Keratinocyte (primary cell): ENCODE results near the gene BABAM2. TPM values are rescaled to one million over a fixed set of nuclear protein-coding genes. Genes with fewer than 3 reads are reported as not detected.

Source experiments
- DNase-seq: peaks from one replicate; pipeline ENCODE4 v3.0.0-alpha.2; 2011; ENCODE audit warnings: low read depth, missing footprints, low spot score
- FAIRE-seq: peaks from 2 replicates; lab custom pipeline; 2011; peaks lifted over from hg19 to GRCh38; lab: Jason Lieb, UNC
- H2AFZ ChIP-seq: 2 replicates; pipeline ENCODE4 v1.6.0; 2012; ENCODE audit warnings: low read length, control low read depth, inconsistent platforms; ENCODE audit not compliant: control insufficient read depth
- H3K27ac ChIP-seq: 2 replicates; pipeline ENCODE4 v1.5.1; 2011; ENCODE audit warnings: low read length; ENCODE audit not compliant: control insufficient read depth, insufficient read depth
- H3K27me3 ChIP-seq: 3 replicates; pipeline ENCODE4 v1.6.0; 2011; ENCODE audit warnings: low read length; ENCODE audit not compliant: control insufficient read depth, insufficient read depth; ENCODE audit errors: extremely low read depth
- H3K36me3 ChIP-seq, 2 experiments: 2 replicates in 1 of 2; 3 replicates in 1 of 2; pipeline ENCODE4 v1.5.1; 2011; ENCODE audit warnings: low read length in 2 of 2, mild to moderate bottlenecking in 1 of 2; ENCODE audit not compliant: control insufficient read depth in 2 of 2, insufficient read depth in 2 of 2; ENCODE audit errors: extremely low read depth in 1 of 2
- H3K4me1 ChIP-seq: 3 replicates; pipeline ENCODE4 v1.5.1; 2011; ENCODE audit warnings: low read length; ENCODE audit not compliant: control insufficient read depth, insufficient read depth; ENCODE audit errors: extremely low read depth
- H3K4me2 ChIP-seq: 3 replicates; pipeline ENCODE4 v1.6.0; 2011; ENCODE audit warnings: low read depth, low read length; ENCODE audit not compliant: control insufficient read depth, insufficient read depth; ENCODE audit errors: extremely low read depth
- H3K4me3 ChIP-seq, 3 experiments: fragments of 200-600 bp in 1 of 3; sonication (generic) in 1 of 3; 2 replicates in 2 of 3; 3 replicates in 1 of 3; pipeline ENCODE4 v1.5.1; 2011 to 2016; ENCODE audit warnings: low read length in 3 of 3, mild to moderate bottlenecking in 3 of 3, control low read depth in 2 of 3, inconsistent platforms in 1 of 3, low read depth in 1 of 3, mixed read lengths in 1 of 3, mixed run types in 1 of 3, moderate library complexity in 1 of 3; ENCODE audit not compliant: control insufficient read depth in 2 of 3, insufficient read depth in 2 of 3; ENCODE audit errors: extremely low read depth in 1 of 3
- H3K79me2 ChIP-seq: 2 replicates; pipeline ENCODE4 v1.6.0; 2012; ENCODE audit warnings: low read length; ENCODE audit not compliant: control insufficient read depth, insufficient read depth
- H3K9ac ChIP-seq: 3 replicates; pipeline ENCODE4 v1.6.0; 2011; ENCODE audit warnings: low read length; ENCODE audit not compliant: control insufficient read depth, insufficient read depth; ENCODE audit errors: extremely low read depth
- H3K9me1 ChIP-seq: 3 replicates; pipeline ENCODE4 v1.6.0; 2011; ENCODE audit warnings: low read length; ENCODE audit not compliant: control insufficient read depth, insufficient read depth; ENCODE audit errors: extremely low read depth
- H3K9me3 ChIP-seq: 2 replicates; pipeline ENCODE4 v1.5.1; 2012; ENCODE audit warnings: low read depth, low read length; ENCODE audit not compliant: control insufficient read depth
- H4K20me1 ChIP-seq: 3 replicates; pipeline ENCODE4 v1.6.0; 2011; ENCODE audit warnings: low read length; ENCODE audit not compliant: control insufficient read depth, insufficient read depth; ENCODE audit errors: extremely low read depth
- EZH2 ChIP-seq: IDR thresholded peaks from one replicate; pipeline ENCODE4 v1.6.1; 2012; ENCODE audit warnings: inconsistent platforms, mild to moderate bottlenecking, low read length, moderate library complexity
- dilution Hi-C: fragments of 300-500 bp; cut with MboI; formaldehyde crosslinking; loops from one replicate; pipeline ENCODE4 v1.7.0; 2020; ENCODE audit warnings: low sequenced_read_pairs; ENCODE audit not compliant: extremely low pct_ligation_motif_present
- polyA plus RNA-seq, 5 experiments: library from polyadenylated mRNA; depleted of rRNA in 3 of 5; stranded (reverse) in 3 of 5; stranded (forward) in 1 of 5; unstranded in 1 of 5; fragments of >200 nt; gene quantifications; 1 replicate in 1 of 5; 2 replicates in 3 of 5; 3 replicates in 1 of 5; pipeline versions ENCODE4 v1.2.1 to v1.2.3, GENCODE V29; 2011 to 2012; ENCODE audit warnings: missing spikeins in 2 of 5, low read depth in 1 of 5, low replicate concordance in 1 of 5
- TF ChIP-seq, protein P1 (sequence below), 3 experiments: IDR thresholded peaks in 1 of 3; conservative IDR thresholded peaks in 1 of 3; optimal IDR thresholded peaks in 1 of 3; 2 replicates in 2 of 3; 3 replicates in 1 of 3; pipeline versions ENCODE3 to v1.5.1; 2011; ENCODE audit warnings: low read length in 3 of 3, mild to moderate bottlenecking in 3 of 3, moderate library complexity in 2 of 3, control low read depth in 1 of 3, inconsistent platforms in 1 of 3; ENCODE audit not compliant: insufficient read depth in 2 of 3; ENCODE audit errors: extremely low read depth in 1 of 3

BABAM2 gene
- polyA plus RNA-seq, 1 donor (not counting 4 experiments of a cell fraction or from before 2014, with no cell fraction given), result 29.8 TPM

DNA sequence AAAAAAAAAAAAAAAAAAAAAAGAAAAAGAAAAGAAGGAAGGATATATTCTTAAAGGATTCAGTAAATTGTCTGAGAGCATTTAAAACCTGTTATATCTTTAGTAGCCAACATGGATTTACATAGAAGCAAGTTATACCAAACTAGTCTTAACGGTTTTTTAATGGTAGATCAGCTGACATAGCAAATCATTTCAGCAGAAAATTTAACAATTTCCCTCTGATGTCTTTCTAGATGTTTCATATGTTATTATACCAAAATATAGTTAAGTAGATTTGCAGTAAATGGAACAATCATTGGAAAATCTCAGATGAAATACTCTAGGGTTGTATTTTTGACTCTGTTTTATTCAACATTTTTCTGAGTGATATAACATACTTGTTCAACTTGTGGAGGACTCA, 72.9 kb downstream of the BABAM2 start:
- no peak overlapping the region for H3K9ac ChIP-seq
- H3K4me1 ChIP-seq, result peaks cover 27% of the 10 kb centered on the region
- dilution Hi-C loops, result no loop called here
- no peak overlapping the region for H3K4me2 ChIP-seq
- DNase-seq (no peak), FAIRE-seq (no peak)
- no peak overlapping the region for H3K27ac ChIP-seq
- H2AFZ ChIP-seq, result no peak overlapping the region
- peaks cover 1% of the 10 kb centered on the region for H3K9me3 ChIP-seq
- H4K20me1 ChIP-seq, result no peaks in the 10 kb centered on the region
- H3K36me3 ChIP-seq, result peaks cover 0 to 1% of the 10 kb centered on the region in 2 experiments
- H3K9me1 ChIP-seq, result no peaks in the 10 kb centered on the region
- no peaks in the 10 kb centered on the region for H3K27me3 ChIP-seq
- no peak overlapping the region for H3K4me3 ChIP-seq
- TF ChIP-seq, protein P1, sequence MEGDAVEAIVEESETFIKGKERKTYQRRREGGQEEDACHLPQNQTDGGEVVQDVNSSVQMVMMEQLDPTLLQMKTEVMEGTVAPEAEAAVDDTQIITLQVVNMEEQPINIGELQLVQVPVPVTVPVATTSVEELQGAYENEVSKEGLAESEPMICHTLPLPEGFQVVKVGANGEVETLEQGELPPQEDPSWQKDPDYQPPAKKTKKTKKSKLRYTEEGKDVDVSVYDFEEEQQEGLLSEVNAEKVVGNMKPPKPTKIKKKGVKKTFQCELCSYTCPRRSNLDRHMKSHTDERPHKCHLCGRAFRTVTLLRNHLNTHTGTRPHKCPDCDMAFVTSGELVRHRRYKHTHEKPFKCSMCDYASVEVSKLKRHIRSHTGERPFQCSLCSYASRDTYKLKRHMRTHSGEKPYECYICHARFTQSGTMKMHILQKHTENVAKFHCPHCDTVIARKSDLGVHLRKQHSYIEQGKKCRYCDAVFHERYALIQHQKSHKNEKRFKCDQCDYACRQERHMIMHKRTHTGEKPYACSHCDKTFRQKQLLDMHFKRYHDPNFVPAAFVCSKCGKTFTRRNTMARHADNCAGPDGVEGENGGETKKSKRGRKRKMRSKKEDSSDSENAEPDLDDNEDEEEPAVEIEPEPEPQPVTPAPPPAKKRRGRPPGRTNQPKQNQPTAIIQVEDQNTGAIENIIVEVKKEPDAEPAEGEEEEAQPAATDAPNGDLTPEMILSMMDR (optimal IDR thresholded peaks at IDR 0.05 in 1 of 3, IDR thresholded peaks at IDR 0.05 in 1 of 3, conservative IDR thresholded peaks at IDR 0.05 in 1 of 3; ENCODE audit: extremely low read depth in 1 of 3, insufficient read depth in 2 of 3, low read length in 3 of 3), result no peak
- no peak for TF ChIP-seq EZH2
- H3K79me2 ChIP-seq, result no peaks in the 10 kb centered on the region

DNA sequence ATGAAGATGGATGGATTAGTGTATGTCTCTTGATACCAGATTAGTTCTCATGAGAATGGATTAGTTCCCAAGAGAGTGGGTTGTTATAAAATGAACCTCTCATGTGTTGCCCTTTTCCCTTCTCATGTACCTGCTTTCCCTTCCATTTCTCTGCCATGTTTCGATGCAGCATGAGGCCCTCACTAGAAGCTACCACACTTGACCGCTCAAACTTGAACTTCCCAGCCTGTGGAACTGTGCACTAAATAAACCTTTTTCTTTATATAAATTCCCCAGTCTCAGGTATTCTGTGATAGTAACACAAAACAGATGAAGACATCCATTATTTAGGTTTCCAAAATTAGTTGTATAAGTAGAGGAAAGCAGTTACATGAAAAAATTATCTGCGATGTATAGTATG, 73.5 kb downstream of the BABAM2 start:
- FAIRE-seq, result no peak
- Histone ChIP-seq H3K9ac (no peak overlapping the region), H2AFZ (no peak overlapping the region), H3K36me3 (peaks cover 0 to 1% of the 10 kb centered on the region in 2 experiments), H3K79me2 (no peaks in the 10 kb centered on the region), H3K4me1 (peaks cover 21% of the 10 kb centered on the region), H3K27ac (no peak overlapping the region), H3K4me3 (no peak overlapping the region), H3K4me2 (no peak overlapping the region), H4K20me1 (no peaks in the 10 kb centered on the region), H3K27me3 (no peaks in the 10 kb centered on the region), H3K9me1 (no peaks in the 10 kb centered on the region), H3K9me3 (peaks cover 2% of the 10 kb centered on the region)
- no peak for DNase-seq
- dilution Hi-C loops, result no loop called here
- no peak for TF ChIP-seq EZH2
- TF ChIP-seq, protein P1 (optimal IDR thresholded peaks at IDR 0.05 in 1 of 3, IDR thresholded peaks at IDR 0.05 in 1 of 3, conservative IDR thresholded peaks at IDR 0.05 in 1 of 3; ENCODE audit: extremely low read depth in 1 of 3, insufficient read depth in 2 of 3, low read length in 3 of 3), result no peak
